H1 (cell line): ENCODE data around the gene NELFA. TPM values are rescaled to one million over a fixed set of nuclear protein-coding genes. Genes with fewer than 3 reads are reported as not detected.

Source experiments
- HDAC6 ChIP-seq: IDR thresholded peaks from one replicate; pipeline ENCODE4 v1.7.1; 2012; ENCODE audit warnings: low read depth, mild to moderate bottlenecking, inconsistent platforms, low read length, moderate library complexity
- JUN ChIP-seq: IDR thresholded peaks from 2 replicates; pipeline ENCODE4 v1.6.1; 2011; ENCODE audit warnings: low read depth, mild to moderate bottlenecking, improper control_type of control experiment, low read length
- PHF8 ChIP-seq: fragments of 200-600 bp; sonication (generic); conservative IDR thresholded peaks from 2 replicates; pipeline ENCODE4 v1.7.1; 2012; ENCODE audit warnings: low read depth, mild to moderate bottlenecking, inconsistent platforms, low read length, moderate library complexity
- SRF ChIP-seq: IDR thresholded peaks from 2 replicates; pipeline ENCODE4 v1.6.1; 2011; ENCODE audit warnings: mild to moderate bottlenecking, low read depth, low read length, moderate library complexity
- TAF1 ChIP-seq: IDR thresholded peaks from 2 replicates; pipeline ENCODE4 v1.6.1; 2011; ENCODE audit warnings: mild to moderate bottlenecking, low read depth, low read length
- polyA plus RNA-seq, 7 experiments: library from polyadenylated mRNA; depleted of rRNA in 3 of 7; stranded (reverse) in 5 of 7; unstranded in 2 of 7; fragments of >200 nt in 5 of 7; fragments of 200-250 nt in 2 of 7; gene quantifications; 1 replicate in 5 of 7; 2 replicates in 1 of 7; 4 replicates in 1 of 7; pipeline versions ENCODE4 v1.2.1 to v1.2.3, GENCODE V29; 2011 to 2013; ENCODE audit warnings: missing spikeins in 2 of 7, mixed read lengths in 2 of 7
- total RNA-seq: library from RNA; stranded (reverse); fragmentation: NEBNext Ultra II Directional; extraction: Animal tissue kit (Norgen Biotek cat#: 25700); gene quantifications from 2 replicates; pipeline ENCODE4 v1.2.1, GENCODE V29; 2021

Gene NELFA
- total and polyA plus RNA-seq, 2 of the 8 experiments (the other 6 are each of a cell fraction or from before 2014, with no cell fraction given), result 41.8 to 57.5 TPM

GRCh38 chr4:1983053-1983845, 25.5 kb downstream of the NELFA start (continued):
- TF ChIP-seq TAF1, result no peak
- no peak for TF ChIP-seq JUN
- no peak for TF ChIP-seq SRF
- no peak for TF ChIP-seq HDAC6
- no peak for TF ChIP-seq PHF8
- TF ChIP-seq, all 59 proteins: peak for 0
